H1 (cell line): ENCODE measurements around the gene CEP170. TPM values are rescaled to one million over a fixed set of nuclear protein-coding genes. Genes with fewer than 3 reads are reported as not detected.
"Not testable (repeated sequence)": the region's sequence is repeated elsewhere in the genome, so short reads cannot be mapped to it uniquely, and the experiment has no call there.

Experiments
- CTCF ChIA-PET: fragments of 300-600 bp; sonication (Branson Sonifier 250); formaldehyde crosslinking; loops from one replicate; lab custom pipeline; 2021; ENCODE audit not compliant: partially characterized antibody; lab: Charles Lee
- POLR2A ChIA-PET: fragments of 300-600 bp; sonication (Branson Sonifier 250); formaldehyde crosslinking; loops from one replicate; lab custom pipeline; 2021; ENCODE audit warnings: inconsistent platforms; ENCODE audit not compliant: partially characterized antibody; lab: Charles Lee
- DNase-seq, 2 experiments: peaks; one replicate each; pipeline versions ENCODE4 v3.0.0 to v3.0.0-alpha.2; 2010 to 2022; ENCODE audit warnings: low spot score in 2 of 2, low read depth in 1 of 2, mixed read lengths in 1 of 2
- FAIRE-seq: peaks from 2 replicates; lab custom pipeline; 2011; peaks lifted over from hg19 to GRCh38; lab: Jason Lieb, UNC
- H2AFZ ChIP-seq: 2 replicates; pipeline ENCODE4 v1.8.1; 2012; ENCODE audit warnings: low read length, inconsistent platforms
- H2AK5ac ChIP-seq: 2 replicates; pipeline ENCODE4 v1.6.1; 2013; ENCODE audit warnings: low read depth, low read length
- H2BK120ac ChIP-seq: replicated peaks from 2 replicates; pipeline ENCODE3; 2013; ENCODE audit warnings: low read depth, low read length, inconsistent platforms
- H2BK12ac ChIP-seq: 2 replicates; pipeline ENCODE4 v1.6.1; 2013; ENCODE audit warnings: low read depth, low read length
- H2BK15ac ChIP-seq: 2 replicates; pipeline ENCODE4 v1.6.1; 2013; ENCODE audit warnings: low read length
- H2BK20ac ChIP-seq: 2 replicates; pipeline ENCODE4 v1.6.1; 2013; ENCODE audit warnings: low read length
- H2BK5ac ChIP-seq: 2 replicates; pipeline ENCODE4 v1.6.1; 2013; ENCODE audit warnings: low read depth, low read length
- H3K14ac ChIP-seq: 2 replicates; pipeline ENCODE4 v1.6.1; 2013; ENCODE audit warnings: inconsistent platforms; ENCODE audit not compliant: insufficient read length
- H3K18ac ChIP-seq: 2 replicates; pipeline ENCODE4 v1.6.1; 2013; ENCODE audit warnings: low read length; ENCODE audit errors: extremely low read depth
- H3K23ac ChIP-seq: 2 replicates; pipeline ENCODE4 v1.6.1; 2013; ENCODE audit warnings: inconsistent platforms; ENCODE audit not compliant: insufficient read length
- H3K23me2 ChIP-seq: 2 replicates; pipeline ENCODE4 v1.6.1; 2013; ENCODE audit warnings: low read depth, low read length
- H3K27ac ChIP-seq: 2 replicates; pipeline ENCODE4 v1.6.1; 2011; ENCODE audit warnings: low read depth, low read length, inconsistent platforms
- H3K27me3 ChIP-seq, 4 experiments: replicated peaks in 1 of 4; 1 replicate in 1 of 4; 2 replicates in 3 of 4; pipeline versions ENCODE4 v1.6.1 to v1.8.1; 2011 to 2013; ENCODE audit warnings: low read length in 3 of 4, mild to moderate bottlenecking in 3 of 4, inconsistent platforms in 2 of 4, mixed read lengths in 2 of 4, moderate library complexity in 1 of 4; ENCODE audit not compliant: control insufficient read depth in 3 of 4, insufficient read depth in 3 of 4; ENCODE audit errors: extremely low read depth in 1 of 4
- H3K36me3 ChIP-seq, 4 experiments: 2 replicates each; pipeline versions ENCODE4 v1.6.1 to v1.8.1; 2011 to 2013; ENCODE audit warnings: mild to moderate bottlenecking in 4 of 4, low read length in 3 of 4, moderate library complexity in 2 of 4, control low read depth in 1 of 4, inconsistent platforms in 1 of 4; ENCODE audit not compliant: insufficient read depth in 4 of 4, control insufficient read depth in 2 of 4
- H3K4ac ChIP-seq: replicated peaks from 2 replicates; pipeline ENCODE3; 2013; ENCODE audit warnings: low read length, low read depth, mixed read lengths, inconsistent platforms; ENCODE audit not compliant: insufficient read length
- H3K4me1 ChIP-seq, 4 experiments: replicated peaks in 1 of 4; 1 replicate in 1 of 4; 2 replicates in 3 of 4; pipeline versions ENCODE4 v1.6.1 to v1.8.1; 2011 to 2013; ENCODE audit warnings: low read length in 3 of 4, inconsistent platforms in 2 of 4, mixed read lengths in 1 of 4; ENCODE audit not compliant: insufficient read depth in 4 of 4, control insufficient read depth in 3 of 4
- H3K4me2 ChIP-seq, 2 experiments: 2 replicates each; pipeline versions ENCODE4 v1.6.1 to v1.8.1; 2011 to 2013; ENCODE audit warnings: low read depth in 2 of 2, low read length in 2 of 2, control low read depth in 1 of 2, inconsistent platforms in 1 of 2, mild to moderate bottlenecking in 1 of 2; ENCODE audit not compliant: insufficient read depth in 1 of 2
- H3K4me3 ChIP-seq, 4 experiments: fragments of 200-600, 300-600 bp in 1 of 4; sonication (generic), shearing (Covaris generic), sonication (Bioruptor Twin) in 1 of 4; 2 replicates each; pipeline versions ENCODE4 v1.5.1 to v1.8.1; 2011 to 2016; ENCODE audit warnings: low read length in 4 of 4, low read depth in 3 of 4, control low read depth in 2 of 4, inconsistent platforms in 2 of 4, mild to moderate bottlenecking in 2 of 4, mixed read lengths in 1 of 4, moderate library complexity in 1 of 4; ENCODE audit not compliant: insufficient read depth in 2 of 4; ENCODE audit errors: extremely low read depth in 1 of 4
- H3K56ac ChIP-seq: replicated peaks from 2 replicates; pipeline ENCODE3; 2013; ENCODE audit warnings: low read depth, mild to moderate bottlenecking, mixed read lengths, low read length, inconsistent platforms; ENCODE audit not compliant: insufficient read length
- H3K79me1 ChIP-seq: 2 replicates; pipeline ENCODE4 v1.6.1; 2013; ENCODE audit warnings: low read depth, low read length, control low read depth
- H3K79me2 ChIP-seq, 2 experiments: 2 replicates each; pipeline versions ENCODE4 v1.6.1 to v1.8.1; 2012 to 2013; ENCODE audit warnings: low read length in 2 of 2, mild to moderate bottlenecking in 2 of 2, inconsistent platforms in 1 of 2; ENCODE audit not compliant: insufficient read depth in 2 of 2, control insufficient read depth in 1 of 2
- H3K9ac ChIP-seq, 4 experiments: replicated peaks in 1 of 4; 1 replicate in 1 of 4; 2 replicates in 3 of 4; pipeline versions ENCODE4 v1.6.1 to v1.8.1; 2011 to 2013; ENCODE audit warnings: low read depth in 3 of 4, low read length in 3 of 4, control low read depth in 2 of 4, mild to moderate bottlenecking in 2 of 4, moderate library complexity in 2 of 4, inconsistent platforms in 1 of 4; ENCODE audit errors: extremely low read depth in 1 of 4
- H3K9me3 ChIP-seq, 2 experiments: 2 replicates each; pipeline versions ENCODE4 v1.6.1 to v1.8.1; 2012 to 2013; ENCODE audit warnings: mild to moderate bottlenecking in 2 of 2, moderate library complexity in 2 of 2, control low read depth in 1 of 2, inconsistent platforms in 1 of 2, low read depth in 1 of 2, low read length in 1 of 2, mixed read lengths in 1 of 2; ENCODE audit not compliant: insufficient read depth in 2 of 2
- H4K20me1 ChIP-seq, 2 experiments: replicated peaks in 1 of 2; 2 replicates each; pipeline versions ENCODE3 to v1.8.1; 2011 to 2013; ENCODE audit warnings: inconsistent platforms in 2 of 2, low read length in 2 of 2, mild to moderate bottlenecking in 1 of 2; ENCODE audit not compliant: insufficient read depth in 2 of 2, control insufficient read depth in 1 of 2
- H4K5ac ChIP-seq: 2 replicates; pipeline ENCODE4 v1.6.1; 2013; ENCODE audit warnings: low read length, low read depth, mixed read lengths, inconsistent platforms; ENCODE audit not compliant: insufficient read length
- H4K8ac ChIP-seq: 2 replicates; pipeline ENCODE4 v1.8.0; 2013; ENCODE audit warnings: mild to moderate bottlenecking, moderate library complexity, low read length, inconsistent platforms; ENCODE audit not compliant: insufficient read depth; ENCODE audit errors: extremely low read depth
- H4K91ac ChIP-seq: replicated peaks from 2 replicates; pipeline ENCODE3; 2013; ENCODE audit warnings: low read length, mixed read lengths, inconsistent platforms; ENCODE audit not compliant: insufficient read length
- WGBS, 2 experiments: shearing (Covaris generic) in 1 of 2; methylation state at CpG; one replicate each; pipeline versions ENCODE4 v1.1.6 to v1.1.7; 2013 to 2015; ENCODE audit warnings: low lambda C conversion rate in 2 of 2, mixed read lengths in 2 of 2, inconsistent platforms in 1 of 2, low coverage in 1 of 2, missing lambda C conversion rate in 1 of 2; ENCODE audit not compliant: insufficient replicate concordance in 2 of 2, insufficient coverage in 1 of 2, insufficient read length in 1 of 2; ENCODE audit errors: extremely low coverage in 1 of 2, missing lambda C conversion rate in 1 of 2; 5-methylcytosine and 5-hydroxymethylcytosine counted together
- polyA plus RNA-seq, 7 experiments: library from polyadenylated mRNA; depleted of rRNA in 3 of 7; stranded (reverse) in 5 of 7; unstranded in 2 of 7; fragments of >200 nt in 5 of 7; fragments of 200-250 nt in 2 of 7; gene quantifications; 1 replicate in 5 of 7; 2 replicates in 1 of 7; 4 replicates in 1 of 7; pipeline versions ENCODE4 v1.2.1 to v1.2.3, GENCODE V29; 2011 to 2013; ENCODE audit warnings: missing spikeins in 2 of 7, mixed read lengths in 2 of 7
- total RNA-seq: library from RNA; stranded (reverse); fragmentation: NEBNext Ultra II Directional; extraction: Animal tissue kit (Norgen Biotek cat#: 25700); gene quantifications from 2 replicates; pipeline ENCODE4 v1.2.1, GENCODE V29; 2021

The CEP170 gene
- total and polyA plus RNA-seq, 2 of the 8 experiments (the other 6 are each of a cell fraction or from before 2014, with no cell fraction given) = 33.1 to 97.2 TPM

GRCh38 chr1:243107171-243107570, 147.9 kb downstream of the CEP170 start:
- DNase-seq, H2AK5ac ChIP-seq, H3K79me1 ChIP-seq, H2BK12ac ChIP-seq, H4K20me1 ChIP-seq, H3K4me2 ChIP-seq, H3K36me3 ChIP-seq, H4K91ac ChIP-seq, H3K9me3 ChIP-seq, H3K23me2 ChIP-seq, H3K18ac ChIP-seq, CTCF ChIA-PET, H3K14ac ChIP-seq, H3K27ac ChIP-seq, H2AFZ ChIP-seq, H4K8ac ChIP-seq, H4K5ac ChIP-seq, H3K4me3 ChIP-seq, H3K79me2 ChIP-seq, H2BK20ac ChIP-seq, H3K9ac ChIP-seq, H3K27me3 ChIP-seq, H2BK120ac ChIP-seq, H2BK15ac ChIP-seq, H2BK5ac ChIP-seq, H3K4ac ChIP-seq, FAIRE-seq, POLR2A ChIA-PET, H3K56ac ChIP-seq, H3K23ac ChIP-seq, H3K4me1 ChIP-seq: not testable (repeated sequence)
- WGBS, 2 experiments = 92% methylated on average over 12 of the region's 12 CpGs; no CpG with 5 or more reads in 1 of the 2 experiments

GRCh38 chr1:243105652-243106332, 149.3 kb downstream of the CEP170 start:
- H2BK12ac ChIP-seq, DNase-seq, H4K20me1 ChIP-seq, POLR2A ChIA-PET, H3K56ac ChIP-seq, H2AK5ac ChIP-seq, H3K79me1 ChIP-seq, H3K9me3 ChIP-seq, H2BK20ac ChIP-seq, H3K4me2 ChIP-seq, H4K5ac ChIP-seq, H4K91ac ChIP-seq, FAIRE-seq, H3K79me2 ChIP-seq, H3K23ac ChIP-seq, H3K27me3 ChIP-seq, H2BK120ac ChIP-seq, H3K23me2 ChIP-seq, H3K4ac ChIP-seq, H3K27ac ChIP-seq, H3K4me1 ChIP-seq, H3K18ac ChIP-seq, H2BK5ac ChIP-seq, H3K36me3 ChIP-seq, H3K4me3 ChIP-seq, H2AFZ ChIP-seq, H3K9ac ChIP-seq, H4K8ac ChIP-seq, H3K14ac ChIP-seq, H2BK15ac ChIP-seq: not testable (repeated sequence)
- CTCF ChIA-PET = interaction anchor here (0.6 kb wide), 1 partner anchor 113 kb away, joined by 3 read pairs; no protein-coding TSS in a partner anchor
- 85% methylated on average over 6 of the region's 6 CpGs; no CpG with 5 or more reads in 1 of the 2 experiments for WGBS, 2 experiments
